Neuron (in vitro differentiated cells): Measurements from ENCODE around the gene ARID3A.

Experiments used
- H2AFZ ChIP-seq: one replicate; pipeline ENCODE4 v1.6.1; 2013; ENCODE audit warnings: low read depth, mild to moderate bottlenecking, inconsistent platforms, low read length, moderate library complexity
- H3K27me3 ChIP-seq: one replicate; pipeline ENCODE4 v1.6.1; 2013; ENCODE audit warnings: low read length; ENCODE audit not compliant: insufficient read depth
- H3K36me3 ChIP-seq: one replicate; pipeline ENCODE4 v1.6.1; 2013; ENCODE audit warnings: low read length; ENCODE audit not compliant: insufficient read depth
- H3K4me1 ChIP-seq: one replicate; pipeline ENCODE4 v1.6.1; 2013; ENCODE audit warnings: low read length; ENCODE audit not compliant: insufficient read depth
- H3K4me3 ChIP-seq: 2 replicates; pipeline ENCODE4 v1.5.1; 2013; ENCODE audit warnings: mild to moderate bottlenecking, low read length, moderate library complexity
- H3K9me3 ChIP-seq: one replicate; pipeline ENCODE4 v1.6.1; 2013; ENCODE audit warnings: low read length

The ARID3A gene

GRCh38 chr19:934197-934840 lies 8.5 kb downstream of the ARID3A start:
- Histone ChIP-seq H3K4me3 (no peak overlapping the region), H2AFZ (no peak overlapping the region), H3K27me3 (no peaks in the 10 kb centered on the region), H3K36me3 (peaks cover 27% of the 10 kb centered on the region), H3K9me3 (peaks cover 7% of the 10 kb centered on the region), H3K4me1 (peaks cover 7% of the 10 kb centered on the region)

GRCh38 chr19:934865-935479 lies 9.1 kb downstream of the ARID3A start:
- Histone ChIP-seq H3K4me3 (no peak overlapping the region), H2AFZ (no peak overlapping the region), H3K36me3 (peaks cover 24% of the 10 kb centered on the region), H3K9me3 (peaks cover 7% of the 10 kb centered on the region), H3K27me3 (no peaks in the 10 kb centered on the region), H3K4me1 (peaks cover 7% of the 10 kb centered on the region)

- Histone ChIP-seq H3K27me3 (no peaks in the 10 kb centered on the region), H2AFZ (no peak overlapping the region), H3K36me3 (peaks cover 24% of the 10 kb centered on the region), H3K4me1 (peaks cover 7% of the 10 kb centered on the region), H3K9me3 (peaks cover 7% of the 10 kb centered on the region), H3K4me3 (no peak overlapping the region)
Measured at GRCh38 chr19:936175-936546, 10.3 kb downstream of the ARID3A start.

GRCh38 chr19:937259-937694 lies 11.4 kb downstream of the ARID3A start:
- Histone ChIP-seq H3K4me1 (peaks cover 10% of the 10 kb centered on the region), H2AFZ (no peak overlapping the region), H3K36me3 (peaks cover 19% of the 10 kb centered on the region), H3K27me3 (no peaks in the 10 kb centered on the region), H3K9me3 (peaks cover 7% of the 10 kb centered on the region), H3K4me3 (no peak overlapping the region)

GRCh38 chr19:938233-938923 lies 12.5 kb downstream of the ARID3A start:
- H3K4me3 ChIP-seq = no peak overlapping the region
- H3K27me3 ChIP-seq = no peaks in the 10 kb centered on the region
- H3K36me3 ChIP-seq = peaks cover 11% of the 10 kb centered on the region
- H2AFZ ChIP-seq = no peak overlapping the region
- H3K4me1 ChIP-seq = peaks cover 9% of the 10 kb centered on the region
- peaks cover 10% of the 10 kb centered on the region for H3K9me3 ChIP-seq

GRCh38 chr19:939439-939838 lies 13.6 kb downstream of the ARID3A start:
- Histone ChIP-seq H3K36me3 (peaks cover 8% of the 10 kb centered on the region), H3K27me3 (no peaks in the 10 kb centered on the region), H3K9me3 (peaks cover 13% of the 10 kb centered on the region), H3K4me1 (peaks cover 9% of the 10 kb centered on the region), H3K4me3 (no peak overlapping the region), H2AFZ (no peak overlapping the region)

- peaks cover 6% of the 10 kb centered on the region for H3K36me3 ChIP-seq
- H2AFZ ChIP-seq = no peak overlapping the region
- H3K4me3 ChIP-seq = no peak overlapping the region
- peaks cover 13% of the 10 kb centered on the region for H3K9me3 ChIP-seq
- no peaks in the 10 kb centered on the region for H3K27me3 ChIP-seq
- H3K4me1 ChIP-seq = peaks cover 9% of the 10 kb centered on the region
Measured at GRCh38 chr19:939922-940321, 14.1 kb downstream of the ARID3A start.

- Histone ChIP-seq H3K4me3 (no peak overlapping the region), H3K9me3 (peaks cover 9% of the 10 kb centered on the region), H3K27me3 (no peaks in the 10 kb centered on the region), H3K36me3 (peaks cover 2% of the 10 kb centered on the region), H2AFZ (no peak overlapping the region), H3K4me1 (peaks cover 9% of the 10 kb centered on the region)
Measured at GRCh38 chr19:940591-941291, 14.9 kb downstream of the ARID3A start.

- Histone ChIP-seq H3K27me3 (no peaks in the 10 kb centered on the region), H3K4me1 (peaks cover 9% of the 10 kb centered on the region), H2AFZ (no peak overlapping the region), H3K9me3 (peaks cover 9% of the 10 kb centered on the region), H3K36me3 (peaks cover 2% of the 10 kb centered on the region), H3K4me3 (no peak overlapping the region)
Measured at GRCh38 chr19:941292-942132, 15.7 kb downstream of the ARID3A start.

- Histone ChIP-seq H3K4me1 (peaks cover 9% of the 10 kb centered on the region), H3K9me3 (peaks cover 9% of the 10 kb centered on the region), H3K36me3 (peaks cover 2% of the 10 kb centered on the region), H3K27me3 (no peaks in the 10 kb centered on the region), H2AFZ (no peak overlapping the region), H3K4me3 (no peak overlapping the region)
Measured at GRCh38 chr19:942133-942645, 16.4 kb downstream of the ARID3A start.

GRCh38 chr19:943551-944170 lies 17.8 kb downstream of the ARID3A start:
- Histone ChIP-seq H3K4me1 (peaks cover 9% of the 10 kb centered on the region), H3K36me3 (peaks cover 6% of the 10 kb centered on the region), H3K4me3 (no peak overlapping the region)

GRCh38 chr19:944171-944567 lies 18.3 kb downstream of the ARID3A start:
- peaks cover 9% of the 10 kb centered on the region for H3K4me1 ChIP-seq
- peaks cover 6% of the 10 kb centered on the region for H3K36me3 ChIP-seq
- no peak overlapping the region for H2AFZ ChIP-seq
- no peaks in the 10 kb centered on the region for H3K27me3 ChIP-seq
- peaks cover 6% of the 10 kb centered on the region for H3K9me3 ChIP-seq
- H3K4me3 ChIP-seq = no peak overlapping the region

More at GRCh38 chr19:943551-944170, 17.8 kb downstream of the ARID3A start:
- no peak overlapping the region for H2AFZ ChIP-seq
- no peaks in the 10 kb centered on the region for H3K27me3 ChIP-seq
- H3K9me3 ChIP-seq = peaks cover 6% of the 10 kb centered on the region
